ENCODE data around the gene CR1L. TPM values are rescaled to one million over a fixed set of nuclear protein-coding genes. Genes with fewer than 3 reads are reported as not detected.
A peak's percentile ranks its signal among the peaks of the same experiment; 100 is the strongest.

CR1L gene
- total RNA-seq, 1 donor from 2014 or later: 0.60 TPM

GRCh38 chr1:207752456-207752998, 107.6 kb downstream of the CR1L start:
- DNase-seq: peak; percentile 21
- Mint-ChIP-seq H3K9me3 (no peaks in the 10 kb centered on the region), H3K4me3 (peak overlapping the region; percentile 100), H3K27me3 (no peaks in the 10 kb centered on the region), H3K4me1 (peaks cover 56% of the 10 kb centered on the region), H3K27ac (peak overlapping the region; percentile 96), H3K36me3 (ENCODE audit: low read depth) (peaks cover 20% of the 10 kb centered on the region)
- ATAC-seq (ENCODE audit: low read depth): peak; percentile 18
- intact Hi-C loops (cut with micrococcal nuclease): loop anchor here (2.0 to 5.0 kb wide), 5 partner anchors 44 to 210 kb away; partner anchors contain the start of gene CR1L
- CTCF ChIA-PET: no interaction called here
- no peak for TF ChIP-seq CTCF (IDR thresholded peaks at IDR 0.05)
- POLR2A ChIA-PET: interaction anchor here (0.6 to 2.1 kb wide), 4 partner anchors 12 to 70 kb away, joined by 3 to 10 read pairs (median 3); no protein-coding TSS in a partner anchor

- ATAC-seq (ENCODE audit: low read depth) (no peak), DNase-seq (no peak)
- ChIA-PET CTCF (no interaction called here), POLR2A (no interaction called here)
- Mint-ChIP-seq H3K4me1 (peaks cover 56% of the 10 kb centered on the region), H3K36me3 (ENCODE audit: low read depth) (peaks cover 29% of the 10 kb centered on the region), H3K4me3 (no peak overlapping the region), H3K27ac (no peak overlapping the region), H3K9me3 (no peaks in the 10 kb centered on the region), H3K27me3 (no peaks in the 10 kb centered on the region)
- no peak for TF ChIP-seq CTCF (IDR thresholded peaks at IDR 0.05)
- intact Hi-C loops (cut with micrococcal nuclease): loop anchor here (2.0 to 5.0 kb wide), 5 partner anchors 43 to 209 kb away; partner anchors contain the start of gene CR1L
Measured at GRCh38 chr1:207753611-207754010, 108.7 kb downstream of the CR1L start.

- no peaks in the 10 kb centered on the region for H3K27me3 Mint-ChIP-seq
- H3K9me3 Mint-ChIP-seq: no peaks in the 10 kb centered on the region
- H3K36me3 Mint-ChIP-seq (ENCODE audit: low read depth): peaks cover 31% of the 10 kb centered on the region
- no peak overlapping the region for H3K27ac Mint-ChIP-seq
- CTCF ChIA-PET: no interaction called here
- POLR2A ChIA-PET: no interaction called here
- no peak for TF ChIP-seq CTCF (IDR thresholded peaks at IDR 0.05)
- H3K4me1 Mint-ChIP-seq: peaks cover 52% of the 10 kb centered on the region
- H3K4me3 Mint-ChIP-seq: peak overlapping the region; percentile 40
- DNase-seq (no peak), ATAC-seq (ENCODE audit: low read depth) (no peak)
- intact Hi-C loops (cut with micrococcal nuclease): loop anchor here (5.0 kb wide), 4 partner anchors 68 to 208 kb away; partner anchors contain the start of gene CR1L
Measured at GRCh38 chr1:207754011-207754410, 109.1 kb downstream of the CR1L start.

- DNase-seq (no peak), ATAC-seq (ENCODE audit: low read depth) (no peak)
- CTCF ChIA-PET: no interaction called here
- Mint-ChIP-seq H3K4me1 (peaks cover 51% of the 10 kb centered on the region), H3K36me3 (ENCODE audit: low read depth) (peaks cover 39% of the 10 kb centered on the region), H3K9me3 (no peaks in the 10 kb centered on the region), H3K4me3 (no peak overlapping the region), H3K27me3 (no peaks in the 10 kb centered on the region), H3K27ac (no peak overlapping the region)
- intact Hi-C loops (cut with micrococcal nuclease): loop anchor here (5.0 kb wide), 4 partner anchors 67 to 207 kb away; partner anchors contain the start of gene CR1L
- POLR2A ChIA-PET: no interaction called here
- TF ChIP-seq CTCF (IDR thresholded peaks at IDR 0.05): no peak
Measured at GRCh38 chr1:207754974-207755700, 110.2 kb downstream of the CR1L start.

- DNase-seq (no peak), ATAC-seq (ENCODE audit: low read depth) (no peak)
- no peak for TF ChIP-seq CTCF (IDR thresholded peaks at IDR 0.05)
- H3K4me3 Mint-ChIP-seq: no peak overlapping the region
- POLR2A ChIA-PET: no interaction called here
- H3K27me3 Mint-ChIP-seq: no peaks in the 10 kb centered on the region
- CTCF ChIA-PET: no interaction called here
- peaks cover 46% of the 10 kb centered on the region for H3K4me1 Mint-ChIP-seq
- H3K9me3 Mint-ChIP-seq: no peaks in the 10 kb centered on the region
- H3K36me3 Mint-ChIP-seq (ENCODE audit: low read depth): peaks cover 46% of the 10 kb centered on the region
- intact Hi-C loops (cut with micrococcal nuclease): no loop called here
- H3K27ac Mint-ChIP-seq: no peak overlapping the region
Measured at GRCh38 chr1:207755846-207756693, 111.1 kb downstream of the CR1L start.

All from activated B cell treated with CpG ODN at 0.5 μM for 24 hours (primary cell).